Neural progenitor cell (in vitro differentiated cells): ENCODE measurements around the gene CLDN34. TPM values are rescaled to one million over a fixed set of nuclear protein-coding genes. Genes with fewer than 3 reads are reported as not detected.

Experiments used
- DNase-seq: peaks from one replicate; pipeline ENCODE4 v3.0.0-alpha.2; 2016; ENCODE audit warnings: low spot score
- H2AFZ ChIP-seq: fragments of 200-600 bp; sonication (generic); replicated peaks from 2 replicates; pipeline ENCODE4 v1.6.1; 2016; ENCODE audit warnings: antibody characterized with exemption
- H3F3A ChIP-seq: fragments of 200-600 bp; sonication (generic); 2 replicates; pipeline ENCODE4 v1.6.1; 2016; ENCODE audit warnings: antibody characterized with exemption, low read depth
- H3K27ac ChIP-seq: fragments of 200-600 bp; sonication (generic); 2 replicates; pipeline ENCODE4 v1.5.1; 2016; ENCODE audit warnings: mild to moderate bottlenecking
- H3K27me3 ChIP-seq: fragments of 200-600 bp; sonication (generic); 2 replicates; pipeline ENCODE4 v1.6.1; 2016; ENCODE audit warnings: mild to moderate bottlenecking, moderate library complexity
- H3K36me3 ChIP-seq: fragments of 200-600 bp; sonication (generic); 2 replicates; pipeline ENCODE4 v1.5.1; 2016
- H3K4me1 ChIP-seq: fragments of 200-600 bp; sonication (generic); 2 replicates; pipeline ENCODE4 v1.6.1; 2016; ENCODE audit warnings: mixed run types
- H3K4me2 ChIP-seq: fragments of 200-600 bp; sonication (generic); 2 replicates; pipeline ENCODE4 v1.6.1; 2016
- H3K4me3 ChIP-seq: fragments of 200-600 bp; sonication (generic); 2 replicates; pipeline ENCODE4 v1.5.1; 2016
- H3K79me2 ChIP-seq: fragments of 200-600 bp; sonication (generic); 2 replicates; pipeline ENCODE4 v1.6.1; 2016; ENCODE audit warnings: low read depth
- H3K9ac ChIP-seq: fragments of 200-600 bp; sonication (generic); 2 replicates; pipeline ENCODE4 v1.6.1; 2016
- H3K9me3 ChIP-seq: fragments of 200-600 bp; sonication (generic); 2 replicates; pipeline ENCODE4 v1.5.1; 2016; ENCODE audit warnings: low read depth
- H4K20me1 ChIP-seq: fragments of 200-600 bp; sonication (generic); 2 replicates; pipeline ENCODE4 v1.6.1; 2016; ENCODE audit warnings: low read depth
- H3K27ac Mint-ChIP-seq: 3 replicates; pipeline ENCODE4 v1.8.0; 2021; ENCODE audit warnings: mixed read lengths
- H3K27me3 Mint-ChIP-seq: 2 replicates; pipeline ENCODE4 v1.8.0; 2022; ENCODE audit warnings: low read depth, mild to moderate bottlenecking, inconsistent platforms, moderate library complexity, mixed read lengths; ENCODE audit not compliant: insufficient read depth
- H3K36me3 Mint-ChIP-seq: 3 replicates; pipeline ENCODE4 v1.8.0; 2021; ENCODE audit warnings: mixed read lengths
- H3K4me1 Mint-ChIP-seq: 3 replicates; pipeline ENCODE4 v1.8.0; 2021; ENCODE audit warnings: mixed read lengths
- H3K4me3 Mint-ChIP-seq: 3 replicates; pipeline ENCODE4 v1.8.0; 2021; ENCODE audit warnings: mild to moderate bottlenecking, moderate library complexity, mixed read lengths
- H3K9me3 Mint-ChIP-seq: 3 replicates; pipeline ENCODE4 v1.8.0; 2020; ENCODE audit warnings: mixed read lengths
- CTCF ChIP-seq: fragments of 200-600 bp; sonication (generic); IDR thresholded peaks from 2 replicates; pipeline ENCODE4 v1.5.1; 2017; ENCODE audit warnings: antibody characterized with exemption, mild to moderate bottlenecking
- EZH2 ChIP-seq: fragments of 200-600 bp; sonication (generic); IDR thresholded peaks from 2 replicates; pipeline ENCODE4 v1.6.1; 2017; ENCODE audit warnings: antibody characterized with exemption, mild to moderate bottlenecking, moderate library complexity
- EZH2phosphoT487 ChIP-seq: fragments of 200-600 bp; sonication (generic); IDR thresholded peaks from 2 replicates; pipeline ENCODE4 v1.6.1; 2017; ENCODE audit warnings: antibody characterized with exemption
- total RNA-seq: library from RNA; depleted of rRNA; stranded (reverse); fragments of >200 nt; gene quantifications from 2 replicates; pipeline ENCODE4 v1.2.3, GENCODE V29; 2015; ENCODE audit warnings: low replicate concordance

Gene CLDN34
- total RNA-seq, 1 donor from 2014 or later = not detected

DNA sequence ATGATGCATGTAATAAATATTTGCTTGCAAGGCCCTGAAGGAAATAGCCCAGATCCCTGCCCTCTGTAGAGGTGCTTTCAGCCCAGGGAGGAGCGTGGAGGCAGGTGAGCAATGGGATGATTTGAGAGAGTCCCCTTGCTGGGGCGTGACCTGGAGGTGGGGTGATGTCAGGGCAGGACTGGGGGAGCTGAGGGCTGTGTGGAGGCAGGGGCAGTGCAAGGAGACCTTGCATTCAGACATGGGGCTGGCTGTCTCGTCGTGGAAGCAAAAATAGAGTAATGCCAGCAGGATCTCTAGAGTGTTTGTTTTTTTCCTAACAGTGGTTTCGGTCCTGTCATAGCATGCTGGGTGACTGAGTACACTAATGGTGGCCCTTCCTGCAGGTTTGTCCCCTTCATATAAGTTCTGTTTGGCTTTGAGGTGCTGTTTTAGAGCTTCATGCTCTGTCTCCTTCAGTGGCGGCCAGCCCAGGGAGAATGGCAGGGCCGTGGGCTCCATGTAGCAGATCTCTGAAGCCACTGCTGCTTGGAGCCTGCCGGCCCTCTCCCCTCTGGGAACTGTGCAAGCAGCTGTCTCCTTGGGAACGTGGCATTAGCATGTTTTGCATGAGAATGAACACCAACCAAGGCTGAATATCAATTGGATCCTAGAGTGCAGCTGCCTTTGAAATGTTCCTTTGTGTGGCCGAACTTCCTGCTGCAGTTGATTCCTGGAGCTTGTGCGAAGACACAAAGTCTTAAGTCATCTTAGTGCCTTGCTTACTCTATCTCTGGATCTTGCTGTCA is 39.3 kb upstream of the CLDN34 start:
- Histone ChIP-seq H3K9me3 (no peaks in the 10 kb centered on the region), H3K4me2 (peak overlapping the region; percentile 71), H3F3A (peaks cover 8% of the 10 kb centered on the region), H3K36me3 (no peaks in the 10 kb centered on the region), H3K27me3 (no peaks in the 10 kb centered on the region), H3K9ac (no peak overlapping the region), H2AFZ (no peak overlapping the region), H3K79me2 (peaks cover 7% of the 10 kb centered on the region), H3K4me1 (peaks cover 12% of the 10 kb centered on the region), H3K4me3 (peak overlapping the region; percentile 23), H4K20me1 (no peaks in the 10 kb centered on the region), H3K27ac (peak overlapping the region; percentile 77)
- Mint-ChIP-seq H3K9me3 (peaks cover 17% of the 10 kb centered on the region), H3K4me1 (peaks cover 52% of the 10 kb centered on the region), H3K4me3 (peak overlapping the region; percentile 84), H3K27ac (peak overlapping the region; percentile 100), H3K36me3 (peaks cover 9% of the 10 kb centered on the region), H3K27me3 (peaks cover 4% of the 10 kb centered on the region)
- TF ChIP-seq EZH2phosphoT487 = no peak
- no peak for TF ChIP-seq CTCF
- TF ChIP-seq EZH2 = no peak
- peak; percentile 86 for DNase-seq

GRCh38 chrX:9935436-9935835 is 31.7 kb upstream of the CLDN34 start:
- peaks cover 4% of the 10 kb centered on the region for H3K27me3 Mint-ChIP-seq
- peaks cover 20% of the 10 kb centered on the region for H3K4me1 Mint-ChIP-seq
- peak overlapping the region; percentile 59 for H3K27ac Mint-ChIP-seq
- Histone ChIP-seq H3K79me2 (no peaks in the 10 kb centered on the region), H2AFZ (no peak overlapping the region), H3K4me3 (no peak overlapping the region), H3K27ac (no peak overlapping the region), H3K9me3 (no peaks in the 10 kb centered on the region), H3K4me1 (no peaks in the 10 kb centered on the region), H3K9ac (no peak overlapping the region), H3K27me3 (no peaks in the 10 kb centered on the region), H3F3A (no peaks in the 10 kb centered on the region), H3K36me3 (no peaks in the 10 kb centered on the region), H3K4me2 (no peak overlapping the region), H4K20me1 (no peaks in the 10 kb centered on the region)
- no peak for TF ChIP-seq EZH2phosphoT487
- no peak for TF ChIP-seq CTCF
- no peak for TF ChIP-seq EZH2
- H3K4me3 Mint-ChIP-seq = no peak overlapping the region
- DNase-seq = no peak
- H3K9me3 Mint-ChIP-seq = peaks cover 11% of the 10 kb centered on the region
- peaks cover 25% of the 10 kb centered on the region for H3K36me3 Mint-ChIP-seq

GRCh38 chrX:9937761-9938160 is 29.4 kb upstream of the CLDN34 start:
- Mint-ChIP-seq H3K4me1 (peaks cover 16% of the 10 kb centered on the region), H3K27me3 (peaks cover 2% of the 10 kb centered on the region), H3K9me3 (peaks cover 6% of the 10 kb centered on the region), H3K27ac (peak overlapping the region; percentile 25), H3K36me3 (peaks cover 31% of the 10 kb centered on the region), H3K4me3 (no peak overlapping the region)
- Histone ChIP-seq H3K36me3 (no peaks in the 10 kb centered on the region), H3K9me3 (no peaks in the 10 kb centered on the region), H2AFZ (no peak overlapping the region), H3K27me3 (no peaks in the 10 kb centered on the region), H3K4me3 (no peak overlapping the region), H3K79me2 (no peaks in the 10 kb centered on the region), H3K4me2 (no peak overlapping the region), H3K27ac (no peak overlapping the region), H3K9ac (no peak overlapping the region), H3F3A (no peaks in the 10 kb centered on the region), H3K4me1 (no peaks in the 10 kb centered on the region), H4K20me1 (no peaks in the 10 kb centered on the region)
- DNase-seq = no peak
- TF ChIP-seq EZH2 (no peak), EZH2phosphoT487 (no peak), CTCF (no peak)
